ENCODE measurements around the gene HDAC11.
"Not testable (repeated sequence)": the region's sequence is repeated elsewhere in the genome, so short reads cannot be mapped to it uniquely, and the experiment has no call there.

The HDAC11 gene

GRCh38 chr3:13508496-13508895 is 28.4 kb downstream of the HDAC11 start:
- no peak for DNase-seq

- no peak for DNase-seq
Observed at GRCh38 chr3:13509059-13509815, 29.1 kb downstream of the HDAC11 start.

- DNase-seq, result no peak
Observed at GRCh38 chr3:13509816-13510192, 29.7 kb downstream of the HDAC11 start.

- DNase-seq, result no peak
Observed at GRCh38 chr3:13512451-13512850, 32.3 kb downstream of the HDAC11 start.

GRCh38 chr3:13513051-13513912 is 33.2 kb downstream of the HDAC11 start:
- no peak for DNase-seq

- DNase-seq, result no peak
Observed at GRCh38 chr3:13513913-13514517, 33.9 kb downstream of the HDAC11 start.

- DNase-seq, result no peak
Observed at GRCh38 chr3:13514639-13515435, 34.7 kb downstream of the HDAC11 start.

GRCh38 chr3:13515786-13516759 is 36.0 kb downstream of the HDAC11 start:
- DNase-seq, result no peak

GRCh38 chr3:13516760-13517135 is 36.6 kb downstream of the HDAC11 start:
- no peak for DNase-seq

- DNase-seq, result no peak
Observed at GRCh38 chr3:13517253-13517977, 37.3 kb downstream of the HDAC11 start.

GRCh38 chr3:13518516-13518953 is 38.4 kb downstream of the HDAC11 start:
- DNase-seq, result no peak

- DNase-seq, result no peak
Observed at GRCh38 chr3:13519006-13519791, 39.1 kb downstream of the HDAC11 start.

- DNase-seq, result no peak
Observed at GRCh38 chr3:13520326-13520880, 40.3 kb downstream of the HDAC11 start.

GRCh38 chr3:13521309-13521708 is 41.2 kb downstream of the HDAC11 start:
- DNase-seq, result no peak

- DNase-seq, result not testable (repeated sequence)
Observed at GRCh38 chr3:13521749-13522148, 41.6 kb downstream of the HDAC11 start.

GRCh38 chr3:13522236-13522635 is 42.1 kb downstream of the HDAC11 start:
- no peak for DNase-seq

GRCh38 chr3:13524979-13525669 is 45.0 kb downstream of the HDAC11 start:
- no peak for DNase-seq

- DNase-seq, result no peak
Observed at GRCh38 chr3:13525827-13526625, 45.9 kb downstream of the HDAC11 start.
